Measurements from ENCODE around the gene TMEM272.

DNA sequence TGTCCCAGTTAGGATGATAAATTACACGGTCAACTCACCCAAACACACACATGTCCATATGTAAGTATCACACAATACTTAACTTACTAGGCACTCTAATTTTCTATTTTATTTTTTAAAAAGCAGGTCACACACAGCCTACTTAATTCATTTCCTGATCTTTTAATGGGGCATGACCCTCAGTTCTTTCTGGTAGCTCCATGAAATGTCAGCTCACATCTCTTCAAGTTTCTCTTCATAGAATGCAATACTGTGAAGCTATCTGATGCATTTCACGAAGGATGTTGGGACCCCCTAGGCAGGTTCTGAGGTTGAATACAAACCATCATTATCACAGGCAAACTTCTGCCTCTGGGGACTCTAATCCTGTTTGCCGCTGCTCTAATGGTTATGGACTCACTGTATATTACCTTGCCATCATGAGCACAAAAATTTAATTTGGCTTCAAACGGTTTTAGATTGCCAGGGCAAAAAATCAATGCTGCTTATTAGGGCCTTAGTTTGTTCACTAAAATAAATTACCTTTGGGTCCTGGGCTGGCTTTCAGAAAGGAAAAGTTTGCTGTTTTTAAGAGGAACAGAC, 24.9 kb downstream of the TMEM272 start:
- TF ChIP-seq MAFK (conservative IDR thresholded peaks at IDR 0.05 in 1 of 2, IDR thresholded peaks at IDR 0.05 in 1 of 2; ENCODE audit: low read length in 2 of 2): no peak
- TF ChIP-seq SKI (IDR thresholded peaks at IDR 0.05; ENCODE audit: partially characterized antibody): no peak
- no peak for TF ChIP-seq POLR2A (IDR thresholded peaks at IDR 0.05; ENCODE audit: insufficient read depth in 1 of 2, low read depth in 2 of 2, low read length in 2 of 2)
- TF ChIP-seq, protein P1, sequence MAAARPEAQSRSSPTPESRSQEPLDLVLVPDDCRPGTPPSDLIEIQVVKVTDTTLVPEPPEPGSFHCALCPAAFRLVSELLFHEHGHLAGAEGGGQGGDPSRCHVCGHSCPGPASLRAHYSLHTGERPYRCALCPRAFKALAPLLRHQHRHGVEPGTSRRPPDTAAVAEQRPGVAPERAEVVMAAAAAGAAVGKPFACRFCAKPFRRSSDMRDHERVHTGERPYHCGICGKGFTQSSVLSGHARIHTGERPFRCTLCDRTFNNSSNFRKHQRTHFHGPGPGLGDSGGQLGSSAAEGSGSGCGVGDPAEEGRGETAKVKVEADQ (CRISPR knock-in tag; IDR thresholded peaks at IDR 0.05; ENCODE audit: borderline replicate concordance): no peak
- TF ChIP-seq RBFOX2 (IDR thresholded peaks at IDR 0.05; ENCODE audit: low read depth, low read length): no peak
- TF ChIP-seq GTF2F1 (IDR thresholded peaks at IDR 0.05; ENCODE audit: low read length): no peak

All from HepG2 (cell line).